Measurements from ENCODE around the gene PRIMA1.

Gene PRIMA1

DNA sequence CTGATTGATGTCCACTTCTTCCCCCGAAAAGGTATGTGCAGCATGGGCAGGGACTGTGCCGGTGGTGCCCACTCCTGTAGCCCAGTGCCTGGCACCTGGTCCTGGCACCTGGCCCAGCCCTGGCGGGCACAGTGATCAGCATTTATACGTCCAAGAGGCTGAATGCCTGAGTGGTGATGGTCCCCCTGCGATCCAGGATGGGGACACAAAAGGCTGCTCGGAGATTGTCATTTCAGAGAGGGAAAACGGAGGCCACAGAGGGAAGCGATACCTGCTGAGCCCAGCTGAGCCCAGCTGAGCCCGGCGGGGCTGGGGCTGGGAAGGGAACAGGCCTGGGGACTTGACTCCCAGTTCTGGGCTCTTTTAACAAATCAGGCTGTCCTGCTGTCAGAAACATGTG lies 55.8 kb downstream of the PRIMA1 start:
- DNase-seq (ENCODE audit: low read depth in 2 of 2): no peak

- no peak for DNase-seq (ENCODE audit: low read depth in 2 of 2)
These were observed 56.5 kb downstream of the PRIMA1 start for GRCh38 chr14:93731753-93732152.

- DNase-seq (ENCODE audit: low read depth in 2 of 2): no peak
These were observed 58.3 kb downstream of the PRIMA1 start for GRCh38 chr14:93729993-93730392.

GRCh38 chr14:93728651-93729016 lies 59.7 kb downstream of the PRIMA1 start:
- DNase-seq (ENCODE audit: low read depth in 2 of 2): no peak

DNA sequence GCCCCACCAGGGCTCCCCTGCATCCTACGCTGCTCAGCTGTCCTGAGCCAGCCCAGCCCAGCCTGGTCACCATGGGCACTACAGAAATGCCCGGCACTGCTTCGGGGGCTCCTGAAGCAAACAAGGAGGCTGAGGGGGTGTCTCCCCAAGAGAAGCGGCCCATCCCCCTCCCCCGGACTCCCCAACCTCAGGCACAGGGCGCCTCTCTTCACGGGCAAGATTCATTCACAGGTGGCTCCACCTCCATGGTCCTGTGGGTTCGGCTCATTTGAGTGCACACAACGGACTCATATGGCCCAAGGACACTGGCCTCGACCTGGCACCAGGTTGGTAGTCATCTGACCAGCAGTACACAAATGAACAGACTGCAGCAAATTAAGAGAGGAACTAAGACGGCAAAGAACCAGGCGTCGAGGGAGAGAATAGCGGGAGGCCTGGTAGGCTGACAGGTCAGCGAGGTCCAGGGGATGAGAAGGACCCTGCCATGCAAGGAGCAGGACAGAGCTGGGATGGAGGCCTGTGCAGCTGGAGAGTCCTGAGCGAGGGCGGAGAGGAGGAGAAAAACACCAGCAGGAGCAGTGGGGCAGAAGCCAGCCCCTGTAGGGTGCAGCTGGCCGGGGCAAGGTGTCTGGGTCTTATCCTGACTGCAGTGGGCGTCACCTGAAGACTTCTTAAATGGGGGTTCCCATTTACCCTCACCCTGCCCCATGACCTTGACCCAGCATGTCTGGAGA lies 60.2 kb downstream of the PRIMA1 start:
- no peak for DNase-seq (ENCODE audit: low read depth in 2 of 2)

- no peak for DNase-seq (ENCODE audit: low read depth in 2 of 2)
These were observed 61.1 kb downstream of the PRIMA1 start for GRCh38 chr14:93727039-93727740.

GRCh38 chr14:93725993-93726392 lies 62.3 kb downstream of the PRIMA1 start:
- DNase-seq (ENCODE audit: low read depth in 2 of 2): no peak

DNA sequence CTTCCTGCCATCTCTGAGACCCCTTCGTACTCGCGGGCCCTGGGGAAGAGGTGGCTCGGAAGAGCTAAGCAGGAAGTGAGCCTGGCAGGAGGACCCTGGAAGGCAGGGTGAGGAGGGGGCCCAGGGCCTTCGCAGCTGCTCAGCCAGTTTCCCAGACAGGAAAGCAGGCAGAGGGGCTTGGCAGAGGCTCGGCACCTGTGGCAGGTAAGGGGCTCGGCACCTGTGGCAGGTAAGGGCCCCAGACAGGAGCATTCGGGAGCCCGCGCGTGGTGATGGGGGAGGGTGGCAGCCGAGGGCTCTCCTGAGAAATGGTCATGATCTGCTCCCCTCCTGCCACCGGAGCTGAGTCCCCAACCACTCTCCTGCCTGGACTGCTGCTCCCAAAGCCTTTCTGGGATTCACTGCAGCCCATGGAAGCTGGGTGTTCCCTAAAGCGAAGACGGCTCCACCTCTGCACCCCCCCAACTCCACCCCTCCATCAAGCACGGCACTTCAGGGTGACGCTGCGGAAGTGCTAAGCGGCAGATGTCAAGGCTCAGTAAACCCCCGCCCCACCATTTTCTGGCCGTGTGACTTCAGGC lies 63.2 kb downstream of the PRIMA1 start:
- DNase-seq (ENCODE audit: low read depth in 2 of 2): no peak

GRCh38 chr14:93723001-93723400 lies 65.3 kb downstream of the PRIMA1 start:
- DNase-seq (ENCODE audit: low read depth in 2 of 2): no peak

DNA sequence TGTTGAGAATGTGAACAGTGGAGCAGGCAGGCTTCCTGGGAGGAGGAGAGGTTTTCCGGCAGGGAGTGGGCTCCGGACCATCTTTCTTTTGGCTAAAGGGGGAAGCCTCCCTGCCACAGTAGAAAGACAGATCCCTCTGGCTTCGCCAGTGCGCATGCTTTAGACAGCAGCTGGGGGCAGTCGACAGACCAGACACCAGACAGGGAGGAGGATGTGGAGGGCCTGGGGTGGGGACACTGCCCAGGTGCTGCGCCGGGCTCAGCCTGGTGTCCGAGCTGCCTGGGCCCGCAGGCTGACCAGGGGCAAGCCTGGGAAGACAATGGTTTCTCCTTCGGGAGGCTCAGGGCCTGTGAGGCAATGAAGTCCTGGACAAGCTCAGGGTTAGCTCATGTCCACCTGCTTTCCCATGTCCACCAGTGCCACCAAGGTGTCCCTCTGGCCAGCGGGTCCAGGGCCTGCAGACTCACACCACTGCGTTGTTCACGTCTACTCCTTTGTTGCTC lies 67.3 kb downstream of the PRIMA1 start:
- no peak for DNase-seq (ENCODE audit: low read depth in 2 of 2)

GRCh38 chr14:93720076-93720815 lies 68.0 kb downstream of the PRIMA1 start:
- no peak for DNase-seq (ENCODE audit: low read depth in 2 of 2)

- no peak for DNase-seq (ENCODE audit: low read depth in 2 of 2)
These were observed 69.0 kb downstream of the PRIMA1 start for GRCh38 chr14:93719256-93719655.

GRCh38 chr14:93717668-93718320 lies 70.5 kb downstream of the PRIMA1 start:
- DNase-seq (ENCODE audit: low read depth in 2 of 2): no peak

- DNase-seq (ENCODE audit: low read depth in 2 of 2): no peak
These were observed 71.3 kb downstream of the PRIMA1 start for GRCh38 chr14:93716746-93717667.

GRCh38 chr14:93716002-93716745 lies 72.1 kb downstream of the PRIMA1 start:
- no peak for DNase-seq (ENCODE audit: low read depth in 2 of 2)

GRCh38 chr14:93715279-93715927 lies 72.9 kb downstream of the PRIMA1 start:
- DNase-seq (ENCODE audit: low read depth in 2 of 2): no peak

GRCh38 chr14:93714605-93715004 lies 73.7 kb downstream of the PRIMA1 start:
- DNase-seq (ENCODE audit: low read depth in 2 of 2): no peak

DNA sequence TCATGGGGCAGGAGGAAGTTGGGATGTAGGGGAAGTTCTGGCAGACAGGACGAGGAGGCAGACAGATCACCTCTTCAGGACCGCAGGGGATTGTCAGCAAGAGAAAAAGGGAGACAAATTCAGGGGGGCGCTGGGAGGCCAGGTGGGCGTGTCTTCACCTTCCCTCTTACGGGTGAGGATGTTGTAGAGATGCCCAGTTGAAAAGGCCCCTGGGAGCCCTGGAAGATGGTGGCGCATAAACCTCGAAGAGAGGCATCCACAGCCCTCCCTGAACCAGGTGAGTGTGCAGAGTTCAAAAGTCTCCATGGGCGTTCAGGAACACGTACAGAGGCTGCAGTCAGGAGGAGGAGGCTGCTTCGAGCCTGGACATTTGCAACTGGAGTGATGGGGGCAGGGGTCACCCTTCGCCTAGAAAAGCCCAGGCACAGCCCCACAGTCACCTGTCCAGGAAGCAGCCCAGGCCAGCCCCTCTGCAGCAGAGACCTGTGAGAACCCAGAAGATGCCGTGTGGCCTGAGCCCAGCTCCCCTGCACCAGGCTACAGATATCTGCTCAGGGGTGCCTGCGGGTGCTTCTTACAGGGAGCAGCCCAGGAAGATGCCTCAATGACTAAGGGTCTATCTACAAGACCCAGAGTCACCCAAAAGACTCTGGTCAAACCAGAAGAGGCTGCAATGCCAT lies 74.4 kb downstream of the PRIMA1 start:
- no peak for DNase-seq (ENCODE audit: low read depth in 2 of 2)
